Stimulated activated CD4-positive, alpha-beta T cell treated with anti-CD3 and anti-CD28 coated beads, Interleukin-15, amount 100 ng/mL, for 24 hours (primary cell): ENCODE results near the gene MEF2C.
A peak's percentile ranks its signal among the peaks of the same experiment; 100 is the strongest.

ENCODE experiments used
- DNase-seq: peaks from one replicate; pipeline ENCODE4 v3.0.0-alpha.2; 2020

The MEF2C gene

DNA sequence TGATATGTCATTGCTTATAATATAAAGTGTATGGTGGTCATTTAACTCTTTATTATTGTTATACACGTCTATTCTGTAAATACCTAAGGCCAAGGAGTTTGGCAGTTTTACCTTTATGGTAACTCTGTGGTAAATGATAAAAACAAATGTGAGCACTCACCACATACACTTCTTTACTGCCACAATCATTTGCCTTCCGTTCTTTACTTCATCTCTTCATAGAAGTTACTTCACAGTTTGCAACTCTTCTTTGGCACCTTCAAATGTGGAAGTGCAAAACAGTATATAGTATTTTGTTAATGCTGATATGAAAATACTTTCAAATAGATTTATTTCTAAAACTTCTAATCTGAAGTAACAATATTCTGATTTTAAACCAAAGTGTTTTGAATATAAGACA is 4.4 kb upstream of the MEF2C start:
- no peak for DNase-seq

DNA sequence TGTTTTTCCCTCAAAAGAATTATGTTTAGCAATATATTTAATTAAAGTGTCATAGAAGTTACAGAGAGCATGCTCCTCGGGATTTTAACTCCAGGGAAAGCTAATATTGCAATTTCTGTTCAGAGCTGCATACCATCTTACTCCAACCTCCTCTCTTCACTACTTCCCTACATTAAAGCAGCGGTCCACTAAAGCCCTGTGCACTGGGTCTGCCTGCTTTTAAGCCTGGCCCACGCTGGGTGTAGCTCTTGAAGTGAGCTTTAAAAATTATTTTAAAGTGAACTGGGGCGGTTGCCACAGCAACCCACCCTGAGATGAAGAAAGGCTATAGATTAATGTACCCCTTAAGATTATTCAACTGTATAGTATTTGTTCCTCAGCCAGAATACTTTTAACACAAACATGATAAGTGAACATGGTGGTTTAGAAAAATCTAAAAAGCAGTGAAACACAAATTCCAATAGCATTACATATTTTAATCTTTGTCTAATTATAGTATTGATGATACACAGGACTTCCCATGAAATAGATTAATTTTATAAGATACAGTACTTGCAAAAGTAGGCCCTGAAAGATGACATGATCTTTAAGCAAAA is 3.9 kb upstream of the MEF2C start:
- DNase-seq: no peak

DNA sequence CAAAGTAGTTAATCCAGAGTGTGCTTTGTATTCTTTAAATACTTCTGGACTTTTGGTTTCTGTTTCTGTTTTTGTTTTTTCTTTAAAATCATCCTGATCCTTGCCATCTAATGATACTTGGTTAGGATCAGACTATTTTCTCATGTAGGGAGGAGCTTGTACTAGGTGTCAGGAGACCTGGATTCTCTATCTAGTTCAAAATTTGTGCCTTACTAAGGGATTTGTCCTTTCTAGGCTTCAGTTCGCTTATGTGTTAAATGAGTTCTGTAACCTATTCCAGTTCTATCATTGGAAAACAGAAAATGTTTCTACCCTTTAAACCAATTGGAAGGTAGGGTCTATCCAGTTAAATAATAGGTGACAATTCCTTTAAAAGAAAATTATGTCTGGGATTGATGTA is 3.3 kb upstream of the MEF2C start:
- DNase-seq: no peak

DNA sequence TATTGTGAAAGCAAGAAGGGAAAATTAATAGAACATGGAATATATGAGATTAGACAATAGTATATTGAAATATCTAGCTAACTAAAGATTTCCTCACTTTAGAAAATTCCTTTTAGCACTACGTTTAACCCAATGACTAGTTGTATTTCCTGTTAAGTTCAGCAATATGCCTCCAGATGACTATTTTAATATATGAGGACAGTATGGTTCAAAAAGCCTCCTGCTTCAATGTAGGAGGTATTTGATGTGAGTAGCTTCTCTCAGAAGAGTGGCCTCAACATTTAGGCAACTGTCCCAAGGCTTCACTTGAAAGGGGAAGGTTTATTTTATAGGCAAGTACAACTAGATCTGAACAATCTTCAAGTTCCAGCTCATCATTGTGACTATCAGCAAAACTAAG is 2.0 kb upstream of the MEF2C start:
- DNase-seq: no peak

DNA sequence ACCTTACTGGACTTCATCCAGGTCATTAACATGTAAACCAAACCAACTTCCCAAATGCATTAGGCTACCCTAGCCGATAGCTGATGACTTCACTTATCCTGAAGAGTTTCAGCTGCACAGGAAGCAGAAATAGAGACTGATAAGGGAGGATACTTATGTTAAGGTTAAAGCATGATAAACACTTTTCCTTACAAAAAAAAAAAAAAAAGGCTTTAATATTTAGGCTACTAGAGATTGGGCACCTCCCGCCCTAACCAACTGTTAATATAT is 1.6 kb upstream of the MEF2C start:
- no peak for DNase-seq

DNA sequence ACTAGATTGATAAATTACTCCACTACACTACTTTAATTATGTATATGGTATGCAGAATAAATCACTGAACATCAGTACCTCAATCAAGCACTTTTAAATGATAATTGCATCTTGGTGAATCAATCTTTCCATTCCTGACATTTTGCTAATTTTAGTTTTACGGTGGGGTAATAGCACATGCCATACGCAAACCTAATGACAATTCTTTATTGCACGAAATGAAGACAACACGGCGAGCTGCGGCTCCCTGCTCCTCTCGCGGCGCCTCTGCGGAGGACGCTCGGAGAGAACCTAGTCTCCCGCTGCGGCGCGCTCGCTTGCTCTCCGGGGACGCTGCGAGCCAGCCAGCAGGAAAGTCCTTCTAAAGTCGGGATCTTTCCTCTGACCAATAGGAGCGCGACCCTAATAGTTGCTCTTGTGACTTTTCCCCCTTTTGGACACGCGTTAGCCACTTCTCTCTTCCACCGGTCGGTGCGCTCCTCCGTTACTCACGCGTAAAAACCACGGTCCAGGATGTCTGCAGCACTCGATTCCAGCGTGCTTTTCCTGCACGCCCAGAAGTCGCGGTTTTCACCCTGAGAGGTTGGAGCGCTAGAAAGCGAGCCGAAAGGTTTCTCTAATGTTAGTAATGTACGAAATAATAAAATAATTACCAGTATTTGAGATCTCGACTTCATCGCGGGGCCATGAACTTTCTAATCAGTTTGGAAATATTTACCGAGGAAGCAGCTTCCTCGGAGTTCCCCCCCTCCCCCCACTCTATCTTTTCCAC is 1.0 kb upstream of the MEF2C start:
- peak; percentile 26 for DNase-seq

DNA sequence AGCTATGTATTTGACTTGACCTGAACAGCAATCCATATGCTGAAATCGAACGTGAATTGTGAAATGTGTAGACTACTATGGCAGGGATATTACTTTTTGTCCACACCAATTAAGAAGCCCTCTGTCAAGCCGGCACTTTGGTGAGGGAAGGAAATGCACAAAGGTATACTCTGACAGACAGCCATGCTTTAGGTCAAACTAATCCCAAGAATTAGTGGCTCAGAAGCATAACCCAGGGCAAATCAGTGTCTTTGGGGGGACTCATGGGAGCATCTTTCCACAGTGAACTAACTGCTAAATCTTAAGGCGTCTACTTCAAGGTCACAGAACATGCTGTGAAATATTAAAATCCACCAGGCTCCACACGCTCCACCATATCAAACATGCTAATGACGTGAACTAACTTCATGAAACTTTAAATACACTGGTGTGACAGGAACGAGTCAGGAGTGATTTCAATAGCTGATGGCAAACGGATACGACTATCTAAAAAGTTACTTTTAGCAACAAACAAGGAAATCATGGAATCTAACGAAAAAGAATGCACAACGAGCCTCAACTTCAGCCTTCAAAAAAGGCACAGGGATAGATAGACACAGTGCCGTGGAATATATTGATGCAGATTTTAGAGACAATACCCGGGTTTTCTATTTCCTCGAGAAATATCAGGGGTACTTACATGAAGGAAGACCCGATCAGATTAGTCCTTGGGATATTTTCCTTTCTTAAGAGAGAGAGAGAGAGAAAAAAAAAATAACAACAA is 527 bp downstream of the MEF2C start:
- no peak for DNase-seq

DNA sequence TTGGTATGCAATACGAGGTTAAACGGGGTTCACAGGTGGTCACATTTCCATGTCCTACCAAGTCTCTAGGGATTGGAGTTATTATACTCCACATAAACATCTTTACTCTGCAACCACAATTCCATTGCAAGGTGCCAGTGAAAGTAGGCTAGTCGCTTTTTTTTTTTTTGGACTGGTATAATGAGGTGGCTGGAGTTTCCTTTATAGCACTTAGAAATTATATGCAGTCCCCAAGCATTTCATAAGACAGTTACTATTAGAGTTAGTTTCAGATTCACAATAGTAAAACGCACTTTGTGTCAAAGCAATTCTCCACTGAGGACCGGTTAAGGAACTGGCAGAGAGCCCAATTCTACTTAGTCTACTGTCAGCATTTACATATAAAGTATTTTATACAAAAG is 1.4 kb downstream of the MEF2C start:
- no peak for DNase-seq

DNA sequence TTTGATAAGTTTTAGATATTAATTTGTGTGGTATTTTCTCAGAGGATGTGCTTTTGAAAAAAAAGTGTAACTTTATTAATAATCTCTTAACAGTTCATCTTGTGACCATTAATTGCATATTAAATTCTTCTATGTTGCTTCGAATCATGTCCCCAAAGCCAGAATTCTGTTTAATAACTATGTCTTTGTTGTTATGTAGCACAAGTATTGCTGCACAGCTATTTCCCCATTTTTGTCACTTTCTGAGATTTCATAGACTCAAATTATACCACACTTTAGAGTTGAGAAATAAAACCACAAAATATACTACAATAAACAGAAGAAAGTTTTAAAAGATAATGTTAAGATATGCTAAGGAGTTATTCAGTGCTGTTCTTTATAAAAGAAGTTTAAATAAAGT is 2.8 kb downstream of the MEF2C start:
- DNase-seq: no peak

DNA sequence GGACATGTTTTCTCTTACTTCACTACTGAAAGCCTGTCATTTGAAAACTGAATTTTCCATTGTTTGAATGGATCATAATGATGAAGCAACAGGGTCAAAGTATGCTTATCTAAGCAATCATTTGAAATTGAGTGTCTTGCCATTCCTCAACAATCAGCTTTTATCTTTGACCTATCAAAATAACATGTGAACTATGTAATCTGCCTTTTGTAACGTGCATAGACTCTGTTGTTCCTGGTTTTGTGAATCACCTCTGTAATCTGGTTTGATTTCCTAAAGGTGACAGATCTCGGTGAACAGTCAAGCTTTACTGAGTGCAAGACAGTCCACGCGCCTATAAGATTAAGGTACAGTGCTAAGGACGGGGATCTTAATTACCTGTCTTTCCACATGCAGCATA is 3.3 kb downstream of the MEF2C start:
- no peak for DNase-seq

DNA sequence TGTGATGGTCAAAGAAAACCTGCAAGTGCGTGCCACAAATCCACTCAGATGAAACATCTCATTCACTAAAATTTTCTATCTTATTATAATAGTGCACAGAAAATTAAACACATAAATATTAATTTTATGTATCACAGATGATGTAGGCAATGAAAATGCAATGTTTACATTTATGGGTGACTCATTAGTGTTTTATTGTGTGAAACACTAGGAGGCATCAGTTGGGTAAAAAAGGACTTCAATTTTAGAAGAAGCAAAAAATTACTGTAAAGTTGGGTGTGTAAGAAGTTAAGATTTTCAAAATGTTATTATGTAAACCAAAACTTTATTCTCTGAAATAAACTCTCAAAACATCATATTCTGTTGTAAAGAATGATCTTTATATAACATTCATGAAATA is 4.0 kb downstream of the MEF2C start:
- no peak for DNase-seq

DNA sequence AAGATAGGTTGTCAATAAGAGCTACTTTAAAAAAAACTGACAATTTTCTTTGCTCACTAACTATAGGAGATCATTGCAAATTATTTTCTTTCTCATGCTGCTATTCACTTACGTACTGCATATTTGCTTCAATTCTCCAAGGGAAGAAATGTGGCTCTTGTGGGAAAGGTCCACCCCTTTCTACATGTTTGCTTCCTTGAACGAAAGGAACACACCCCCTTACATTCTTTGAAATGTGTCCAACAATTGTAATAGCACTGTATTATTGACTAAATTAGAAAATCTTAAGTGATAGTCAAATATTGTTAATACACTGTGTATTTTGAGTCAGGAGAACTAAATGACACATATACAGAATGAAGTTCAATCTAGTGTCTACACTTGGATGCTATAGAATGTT is 5.2 kb downstream of the MEF2C start:
- DNase-seq: no peak

DNA sequence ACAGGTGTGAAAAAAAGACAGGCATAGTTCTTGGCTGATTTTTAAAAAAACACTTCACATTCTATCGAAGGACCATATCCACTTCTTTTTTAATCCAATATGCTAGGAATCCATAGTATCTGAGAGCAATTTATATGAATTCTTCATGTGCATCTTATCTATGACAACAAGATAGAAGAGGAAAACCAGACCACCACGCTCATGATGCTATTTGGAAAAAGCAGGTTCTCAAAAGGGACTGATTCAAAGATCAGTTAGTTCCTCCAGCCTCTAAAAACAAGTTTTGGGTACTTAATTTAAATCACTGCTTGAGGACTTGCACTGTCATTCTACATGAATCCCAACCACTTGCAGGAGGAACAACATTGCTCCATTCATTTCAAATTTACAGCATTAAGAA is 6.3 kb downstream of the MEF2C start:
- DNase-seq: no peak

DNA sequence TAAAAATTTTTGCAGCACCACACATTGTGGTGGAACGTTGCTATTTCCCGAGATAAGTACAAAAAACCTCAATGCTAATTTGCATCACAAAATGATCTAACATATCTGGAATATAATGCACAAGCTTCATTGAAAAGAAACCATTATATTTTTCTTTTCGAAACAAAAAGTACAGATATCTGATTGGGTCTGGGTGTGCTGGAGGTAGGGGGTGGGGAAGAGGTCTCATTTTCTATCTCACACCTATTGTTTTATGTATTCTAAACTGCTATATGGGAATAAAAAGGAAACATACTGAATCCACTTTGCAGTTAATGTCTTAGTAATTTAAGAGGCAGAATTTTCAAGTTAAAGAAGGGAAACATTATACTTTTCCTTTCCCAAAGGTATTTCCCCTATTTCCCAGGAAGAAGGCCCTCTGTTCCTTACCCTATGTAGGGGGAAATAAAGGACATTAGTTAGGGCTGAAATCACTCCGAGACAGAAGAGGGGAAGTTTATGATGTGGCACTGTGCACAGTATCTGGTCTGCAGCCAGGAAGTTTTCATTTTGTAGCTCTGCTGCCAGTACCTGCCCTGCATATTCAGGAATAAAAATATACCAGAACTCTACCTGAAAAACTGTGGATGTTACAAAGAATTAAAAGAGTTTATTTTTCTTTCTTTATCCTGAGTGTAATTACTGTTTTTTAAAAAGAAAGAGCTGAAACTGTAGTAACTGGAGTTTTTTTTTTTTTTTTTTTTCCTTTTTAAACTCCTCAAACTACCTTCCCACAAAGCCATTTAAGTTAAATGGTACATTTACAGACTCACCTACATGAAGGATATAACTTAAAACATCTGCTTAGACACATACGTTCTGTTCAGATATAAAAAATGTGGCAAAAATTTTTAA is 7.4 kb downstream of the MEF2C start:
- no peak for DNase-seq

DNA sequence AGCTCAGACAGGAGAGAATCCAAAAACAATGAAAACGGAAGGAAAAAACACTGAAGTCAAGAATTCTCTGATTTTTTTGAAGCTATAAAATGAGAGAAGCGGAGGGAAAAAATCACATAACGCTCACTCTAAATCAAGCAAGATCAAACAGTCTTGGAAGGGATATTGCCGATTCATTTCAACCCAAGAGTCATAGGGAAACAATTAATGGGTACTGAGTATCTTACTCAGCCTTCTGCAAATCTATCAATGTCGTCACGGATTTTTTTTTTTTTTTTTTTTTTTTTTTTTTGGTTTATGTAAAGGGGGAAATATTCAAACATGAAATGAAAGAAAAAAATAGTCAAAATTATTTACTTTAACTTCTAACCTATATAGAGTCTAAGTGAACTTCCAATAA is 9.5 kb downstream of the MEF2C start:
- no peak for DNase-seq

DNA sequence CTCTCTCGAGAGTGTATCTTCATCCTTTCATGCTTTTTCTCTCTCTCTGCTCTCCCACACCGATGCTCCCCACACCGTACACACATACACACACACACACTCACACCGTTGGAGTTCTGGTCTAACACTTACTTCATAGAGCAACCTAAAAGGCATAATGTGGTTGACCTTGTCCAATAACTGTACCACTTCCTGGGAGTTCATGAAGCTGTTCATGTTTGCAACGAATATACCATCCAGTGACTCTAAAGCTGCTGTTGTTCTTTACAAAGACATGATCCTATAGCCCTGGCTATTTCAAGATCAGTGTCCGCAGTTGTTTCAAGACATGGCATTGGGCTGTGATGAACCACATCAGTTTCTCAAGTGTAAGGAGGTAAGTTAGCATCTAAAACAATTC is 10.0 kb downstream of the MEF2C start:
- DNase-seq: no peak

DNA sequence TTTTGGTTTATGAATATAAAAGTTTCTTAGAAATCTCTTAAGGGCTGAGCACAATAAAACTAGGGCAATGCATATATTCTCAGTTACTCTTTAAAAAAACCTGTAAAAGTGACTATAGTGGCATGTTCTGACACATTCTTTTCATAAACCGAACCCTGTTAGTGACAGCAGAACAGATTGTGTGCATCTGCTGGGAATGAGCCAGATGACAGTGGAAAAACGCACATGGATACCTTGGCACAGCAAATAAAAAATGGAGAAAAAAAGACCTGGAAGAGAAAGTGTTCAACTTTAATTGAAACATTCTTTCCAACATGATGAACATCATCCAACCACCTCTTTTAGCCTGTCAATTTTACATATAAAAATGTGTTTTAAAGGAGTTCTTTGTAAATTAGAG is 12.7 kb downstream of the MEF2C start:
- DNase-seq: no peak

DNA sequence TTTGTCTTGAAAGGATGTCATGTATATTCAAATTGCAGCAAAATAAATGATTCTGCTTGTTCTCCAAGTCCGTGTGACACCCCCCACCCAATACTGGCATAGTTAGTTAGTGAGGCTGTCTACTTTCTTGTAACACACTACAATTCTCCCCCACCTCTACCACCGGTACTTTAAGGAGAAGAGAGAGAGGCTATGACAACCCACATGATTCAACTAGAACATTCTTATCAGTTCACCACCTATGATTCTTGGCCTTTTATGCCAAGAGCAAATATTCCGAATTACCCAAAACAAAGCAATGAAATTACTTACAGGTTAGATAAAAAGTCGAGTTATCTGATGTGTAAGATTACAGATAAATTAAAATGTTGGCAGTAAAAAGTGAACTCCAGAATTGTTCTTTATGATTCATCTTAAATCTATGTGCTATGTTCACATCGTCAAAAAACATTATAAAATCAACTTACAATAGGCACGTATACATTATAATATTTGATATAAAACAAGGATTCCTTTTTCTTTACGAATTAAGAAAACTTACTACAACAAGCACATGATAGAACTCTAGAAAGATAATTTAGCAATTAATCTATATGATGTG is 14.4 kb downstream of the MEF2C start:
- DNase-seq: no peak

DNA sequence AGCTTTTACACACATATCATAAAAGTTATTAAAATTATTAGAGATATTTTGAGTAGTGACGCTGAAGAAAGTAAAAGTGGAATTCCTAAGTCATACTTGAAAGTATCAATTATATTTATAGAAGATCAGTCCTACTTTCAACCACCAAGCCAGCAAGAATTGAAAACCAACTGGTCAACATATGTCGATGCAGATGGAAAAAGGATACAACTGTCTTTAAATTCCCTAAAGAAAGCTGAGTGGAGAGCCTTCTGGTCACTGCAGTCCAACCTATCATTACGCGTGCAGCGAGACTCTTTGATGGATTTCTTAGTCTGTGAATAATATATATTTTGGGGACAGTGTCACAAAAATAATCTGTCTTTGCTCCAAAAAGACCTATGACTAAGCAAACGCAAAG is 15.3 kb downstream of the MEF2C start:
- no peak for DNase-seq

DNA sequence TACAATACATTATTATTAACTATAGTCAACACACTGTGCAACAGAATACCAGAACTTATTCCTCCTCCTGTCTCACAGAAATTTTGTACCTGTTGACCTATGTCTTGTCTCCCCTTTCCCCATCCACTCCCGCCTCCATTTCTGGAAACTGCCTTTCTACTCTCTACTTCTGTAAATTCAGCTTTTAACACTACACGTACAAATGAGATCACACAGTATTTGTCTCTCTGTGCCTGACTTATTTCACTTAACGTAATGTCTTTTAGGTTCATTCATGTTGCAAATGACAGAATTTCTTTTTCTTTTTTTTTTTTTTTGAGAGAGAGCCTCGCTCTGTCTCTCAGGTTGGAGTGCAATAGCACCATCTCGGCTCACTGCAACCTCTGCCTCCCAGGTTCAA is 19.5 kb downstream of the MEF2C start:
- no peak for DNase-seq

DNA sequence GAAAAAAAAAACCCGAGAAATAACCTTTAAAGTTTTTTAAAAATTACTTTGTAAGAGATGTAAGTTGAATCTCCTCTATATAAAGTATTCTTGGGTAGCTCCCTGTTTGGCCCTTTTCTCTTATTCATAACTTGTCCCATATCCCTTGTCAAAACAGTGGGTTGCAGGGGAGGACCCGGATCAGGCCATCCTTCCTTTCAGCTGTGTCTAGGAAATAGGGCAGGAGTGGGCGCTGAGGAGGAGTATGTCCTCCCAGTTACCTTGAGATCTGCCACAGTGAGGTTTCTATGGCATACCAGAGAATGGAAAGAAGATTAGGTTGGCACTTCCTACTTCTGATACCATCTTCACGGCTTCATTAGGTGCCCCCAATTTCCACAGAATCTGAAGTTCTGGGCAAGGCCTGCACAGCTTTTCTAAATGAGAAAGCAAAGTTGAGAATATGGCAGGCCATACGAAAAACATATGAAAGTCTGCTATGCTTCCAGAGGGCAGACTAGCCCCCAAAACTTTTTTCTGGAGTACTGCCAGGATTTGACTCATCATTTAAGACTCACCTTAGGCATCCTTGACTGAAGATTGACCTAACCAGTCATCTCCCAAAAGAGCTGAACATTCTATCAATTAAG is 20.3 kb downstream of the MEF2C start:
- DNase-seq: no peak

DNA sequence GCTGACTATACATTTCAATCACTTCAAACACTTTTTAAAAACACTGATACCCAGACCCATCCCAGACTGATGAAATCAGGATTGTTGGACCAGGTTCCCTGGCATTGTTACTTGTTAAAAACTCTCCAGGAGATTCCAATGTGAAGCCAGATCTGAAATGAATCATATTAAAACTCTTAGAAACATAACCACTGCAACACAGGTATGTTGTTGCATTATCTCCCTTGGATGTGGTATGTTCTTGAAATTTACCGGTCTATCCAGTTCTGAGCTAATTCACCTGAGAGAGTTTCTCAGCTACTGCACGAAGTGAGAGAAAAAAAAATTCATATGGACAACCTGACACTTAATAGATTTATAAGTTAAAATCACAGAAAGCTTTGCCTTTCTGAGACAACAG is 21.8 kb downstream of the MEF2C start:
- DNase-seq: no peak

DNA sequence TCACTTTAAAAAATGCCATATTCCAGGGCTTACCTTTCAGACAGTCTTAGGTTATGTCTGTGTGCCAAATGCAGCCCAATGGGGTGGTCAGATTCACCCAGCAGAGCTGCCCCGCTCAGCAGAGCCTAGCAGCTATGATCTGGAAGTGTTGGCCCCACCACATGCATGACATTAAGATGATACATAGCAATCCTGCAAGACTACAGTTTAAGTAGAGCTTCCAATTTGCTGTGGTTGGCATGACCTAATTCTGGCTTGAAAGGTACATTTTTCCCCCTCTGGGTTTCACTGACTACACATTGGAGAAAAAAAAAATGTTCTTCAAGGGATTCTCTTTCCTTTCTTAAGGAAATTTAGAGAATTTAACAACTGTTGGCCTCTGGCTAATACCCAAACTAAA is 22.5 kb downstream of the MEF2C start:
- DNase-seq: no peak
